Stimulated activated CD4-positive, alpha-beta T cell treated with anti-CD3 and anti-CD28 coated beads, TNF-alpha, amount 100 ng/mL, for 48 hours (primary cell): ENCODE measurements around the gene LCN2.

Experiments used
- DNase-seq, 3 donors: peaks; one replicate each; pipeline ENCODE4 v3.0.0-alpha.2; 2020; ENCODE audit warnings: low read depth in 3 of 3

The LCN2 gene

GRCh38 chr9:128115187-128116103 is 33.8 kb upstream of the LCN2 start:
- DNase-seq: no peak

GRCh38 chr9:128116104-128117083 is 32.9 kb upstream of the LCN2 start:
- DNase-seq: no peak

- peak; percentile 87 to 99 (median 97) for DNase-seq
These were observed 31.4 kb upstream of the LCN2 start for GRCh38 chr9:128117613-128118471.

- DNase-seq: no peak
These were observed 30.8 kb upstream of the LCN2 start for GRCh38 chr9:128118472-128118857.

GRCh38 chr9:128118971-128119665 is 30.1 kb upstream of the LCN2 start:
- DNase-seq: no peak

GRCh38 chr9:128120061-128120740 is 29.1 kb upstream of the LCN2 start:
- DNase-seq: no peak

GRCh38 chr9:128120741-128121465 is 28.4 kb upstream of the LCN2 start:
- no peak for DNase-seq

- DNase-seq: no peak
These were observed 27.8 kb upstream of the LCN2 start for GRCh38 chr9:128121466-128121810.

GRCh38 chr9:128121924-128122808 is 27.1 kb upstream of the LCN2 start:
- no peak for DNase-seq

- DNase-seq: no peak
These were observed 26.5 kb upstream of the LCN2 start for GRCh38 chr9:128122809-128123175.

- no peak for DNase-seq
These were observed 25.7 kb upstream of the LCN2 start for GRCh38 chr9:128123451-128124080.

GRCh38 chr9:128124451-128124850 is 24.8 kb upstream of the LCN2 start:
- DNase-seq: no peak

- no peak for DNase-seq
These were observed 24.2 kb upstream of the LCN2 start for GRCh38 chr9:128124873-128125579.

GRCh38 chr9:128125580-128126354 is 23.5 kb upstream of the LCN2 start:
- no peak for DNase-seq

- peak; percentile 55 to 75 (median 56) for DNase-seq
These were observed 21.7 kb upstream of the LCN2 start, which contains the start of gene PTGES2 for GRCh38 chr9:128127568-128127989. Gene PTGES2, minus strand, starts transcription at chr9:128127729. Its CDS starts 12 bp downstream, at chr9:128127717.

- peak; percentile 68 to 78 (median 72) for DNase-seq
These were observed 21.0 kb upstream of the LCN2 start for GRCh38 chr9:128127990-128128835.
